K562 (cell line): ENCODE measurements around the gene PARD3B. TPM values are rescaled to one million over a fixed set of nuclear protein-coding genes. Genes with fewer than 3 reads are reported as not detected.

ENCODE experiments used
- ATAC-seq: fragments of 200-7000 bp; cut with Tn5 transposase; 3 replicates; pipeline ENCODE4 v1.9.1; 2020; ENCODE audit warnings: moderate library complexity
- BruUV-seq: library from RNA; stranded (reverse); fragments of 400-500 nt; replicated peaks from 2 replicates; lab custom pipeline; 2021; lab: Mats Ljungman, UMichigan
- CTCF ChIA-PET: fragments of 300-600 bp; formaldehyde crosslinking; extraction: SDS; loops from one replicate; lab custom pipeline; 2021; ENCODE audit warnings: low intra/inter-chr PET ratio; lab: Yijun Ruan, JAX
- POLR2A ChIA-PET: fragments of 300-600, 350-650 bp; sonication (Branson Sonifier 250); formaldehyde crosslinking; extraction: SDS; loops from one replicate; lab custom pipeline; 2021; ENCODE audit warnings: antibody characterized with exemption, inconsistent platforms; lab: Yijun Ruan, JAX
- DNase-seq, 4 experiments: peaks; one replicate each; pipeline versions ENCODE4 v3.0.0 to v3.0.0-alpha.2; 2011 to 2018; ENCODE audit warnings: low spot score in 3 of 4, mixed read lengths in 3 of 4; ENCODE audit errors: extremely low read depth in 1 of 4
- FAIRE-seq: peaks from 2 replicates; lab custom pipeline; 2011; peaks lifted over from hg19 to GRCh38; lab: Jason Lieb, UNC
- H2AFZ ChIP-seq: 2 replicates; pipeline ENCODE4 v1.6.0; 2011; ENCODE audit warnings: low read depth, low read length, control low read depth, inconsistent platforms
- H3K27ac ChIP-seq: fragments of 200-600 bp; 3 replicates; pipeline ENCODE4 v1.8.0; 2011; ENCODE audit warnings: low read depth, mild to moderate bottlenecking, control low read depth, inconsistent platforms, low read length, moderate library complexity, mixed read lengths; ENCODE audit errors: extremely low read depth
- H3K27me3 ChIP-seq, 2 experiments: fragments of 300-600 bp in 1 of 2; 2 replicates in 1 of 2; 3 replicates in 1 of 2; pipeline versions ENCODE4 v1.6.0 to v1.8.0; 2011; ENCODE audit warnings: inconsistent platforms in 2 of 2, low read length in 2 of 2, mild to moderate bottlenecking in 1 of 2, mixed read lengths in 1 of 2, moderate library complexity in 1 of 2; ENCODE audit not compliant: control insufficient read depth in 2 of 2, insufficient read depth in 2 of 2
- H3K36me3 ChIP-seq: fragments of 300-600 bp; 3 replicates; pipeline ENCODE4 v1.8.0; 2011; ENCODE audit warnings: mild to moderate bottlenecking, low read length, inconsistent platforms; ENCODE audit not compliant: control insufficient read depth, insufficient read depth
- H3K4me1 ChIP-seq, 2 experiments: fragments of 200-600 bp in 1 of 2; replicated peaks in 1 of 2; 2 replicates in 1 of 2; 3 replicates in 1 of 2; pipeline versions ENCODE4 v1.5.1 to v1.8.0; 2011; ENCODE audit warnings: inconsistent platforms in 2 of 2, low read length in 2 of 2, mild to moderate bottlenecking in 1 of 2, mixed read lengths in 1 of 2, moderate library complexity in 1 of 2; ENCODE audit not compliant: control insufficient read depth in 2 of 2, insufficient read depth in 2 of 2
- H3K4me2 ChIP-seq: 2 replicates; pipeline ENCODE4 v1.6.1; 2011; ENCODE audit warnings: low read length, control low read depth, inconsistent platforms, mixed read lengths; ENCODE audit not compliant: insufficient read depth
- H3K4me3 ChIP-seq: fragments of 200-600 bp; sonication (generic), shearing (Covaris generic); 2 replicates; pipeline ENCODE4 v1.5.1; 2016; ENCODE audit warnings: control low read depth, inconsistent platforms
- H3K79me2 ChIP-seq: fragments of 200-600 bp; 3 replicates; pipeline ENCODE4 v1.8.0; 2011; ENCODE audit warnings: low read length, inconsistent platforms; ENCODE audit not compliant: control insufficient read depth, insufficient read depth
- H3K9ac ChIP-seq, 2 experiments: 2 replicates each; pipeline versions ENCODE4 v1.6.0 to v1.6.1; 2011; ENCODE audit warnings: low read depth in 2 of 2, low read length in 2 of 2, control low read depth in 1 of 2, inconsistent platforms in 1 of 2, mild to moderate bottlenecking in 1 of 2, mixed read lengths in 1 of 2; ENCODE audit not compliant: insufficient read depth in 1 of 2
- H3K9me1 ChIP-seq: one replicate; pipeline ENCODE4 v1.6.0; 2011; ENCODE audit warnings: inconsistent platforms, mild to moderate bottlenecking, low read length, moderate library complexity; ENCODE audit not compliant: control insufficient read depth, insufficient read depth
- H3K9me3 ChIP-seq: replicated peaks from 2 replicates; pipeline ENCODE4 v1.5.1; 2011; ENCODE audit warnings: low read depth, low read length, inconsistent platforms; ENCODE audit not compliant: control insufficient read depth, insufficient read depth
- H4K20me1 ChIP-seq: replicated peaks from 2 replicates; pipeline ENCODE4 v1.6.1; 2011; ENCODE audit warnings: low read length, inconsistent platforms, mixed read lengths; ENCODE audit not compliant: control insufficient read depth, insufficient read depth
- ASH1L ChIP-seq: fragments of 450-650 bp; IDR thresholded peaks from 2 replicates; pipeline ENCODE4 v1.6.1; 2018; ENCODE audit warnings: borderline replicate concordance, mild to moderate bottlenecking, low read depth; ENCODE audit not compliant: partially characterized antibody
- ATF4 ChIP-seq: fragments of 450-650 bp; formaldehyde crosslinking; IDR thresholded peaks from 2 replicates; pipeline ENCODE4 v1.4.0; 2022; ENCODE audit warnings: mild to moderate bottlenecking, moderate library complexity
- BCOR ChIP-seq: fragments of 450-650 bp; IDR thresholded peaks from 2 replicates; pipeline ENCODE4 v1.6.1; 2016
- C11orf30 ChIP-seq: fragments of 450-650 bp; IDR thresholded peaks from 2 replicates; pipeline ENCODE4 v1.6.1; 2016; ENCODE audit warnings: low read depth, mild to moderate bottlenecking
- FUS ChIP-seq: fragments of 200-400 bp; formaldehyde crosslinking; optimal IDR thresholded peaks from 2 replicates; pipeline ENCODE3; 2017; ENCODE audit warnings: low read depth, low read length
- NBN ChIP-seq: fragments of 450-650 bp; IDR thresholded peaks from 2 replicates; pipeline ENCODE4 v1.6.1; 2016; ENCODE audit warnings: low read depth, mild to moderate bottlenecking
- NCOR1 ChIP-seq: fragments of 450-650 bp; IDR thresholded peaks from 2 replicates; pipeline ENCODE4 v1.6.1; 2016; ENCODE audit warnings: mild to moderate bottlenecking, moderate library complexity
- PHF8 ChIP-seq: fragments of 200-600 bp; sonication (generic); IDR thresholded peaks from 2 replicates; pipeline ENCODE4 v1.6.1; 2012; ENCODE audit warnings: mixed run types, mild to moderate bottlenecking, inconsistent platforms, low read length, moderate library complexity, borderline replicate concordance
- TAF15 ChIP-seq: fragments of 200-400 bp; formaldehyde crosslinking; IDR thresholded peaks from 2 replicates; pipeline ENCODE4 v1.6.1; 2017; ENCODE audit warnings: mild to moderate bottlenecking, low read depth, low read length, moderate library complexity
- TCF3 ChIP-seq: sonication (generic); formaldehyde crosslinking; IDR thresholded peaks from 2 replicates; pipeline ENCODE4 v1.4.0; 2020; ENCODE audit warnings: mild to moderate bottlenecking, missing genetic modification reagents
- ZBTB8A ChIP-seq: fragments of 450-650 bp; IDR thresholded peaks from 2 replicates; pipeline ENCODE4 v1.6.1; 2018; ENCODE audit warnings: mild to moderate bottlenecking, moderate library complexity; ENCODE audit not compliant: partially characterized antibody
- ZNF239 ChIP-seq: fragments of 250-450 bp; sonication (Bioruptor Pico); IDR thresholded peaks from 2 replicates; pipeline ENCODE4 v1.4.0; 2020; ENCODE audit warnings: mild to moderate bottlenecking
- ZNF316 ChIP-seq: fragments of 450-650 bp; IDR thresholded peaks from 2 replicates; pipeline ENCODE4 v1.6.1; 2016
- ZNF655 ChIP-seq: fragments of 250-450 bp; sonication (Bioruptor Pico); IDR thresholded peaks from 2 replicates; pipeline ENCODE4 v1.5.0; 2021
- WGBS: fragments of 100-300 bp; shearing (Covaris generic); methylation state at CpG from one replicate; pipeline ENCODE4 v1.1.6; 2016; ENCODE audit warnings: low coverage, mixed read lengths; ENCODE audit not compliant: insufficient coverage; ENCODE audit errors: missing lambda C conversion rate; 5-methylcytosine and 5-hydroxymethylcytosine counted together
- in situ Hi-C: fragments of 300-500 bp; cut with MboI; formaldehyde crosslinking; loops from 4 replicates; pipeline ENCODE4 v1.15.0; 2018; ENCODE audit warnings: inconsistent platforms, mixed read lengths
- intact Hi-C: fragments of 100-400 bp; cut with micrococcal nuclease; formaldehyde crosslinking; loops from 2 replicates; pipeline ENCODE4 v1.14.2; 2022
- polyA plus RNA-seq, 8 experiments: library from polyadenylated mRNA; depleted of rRNA in 4 of 8; stranded (reverse) in 5 of 8; unstranded in 3 of 8; fragments of >200 nt; fragmentation: Nextera tagmentation in 2 of 8; fragmentation: Illumina TruSeq in 1 of 8; extraction: Ambion mirVana in 2 of 8; extraction: Trizol in 1 of 8; gene quantifications; 2 replicates each; pipeline versions ENCODE4 v1.2.1 to v1.2.3, GENCODE V29; 2011 to 2014; ENCODE audit warnings: inconsistent platforms in 1 of 8, missing spikeins in 1 of 8
- total RNA-seq, 7 experiments: library from RNA; depleted of rRNA in 6 of 7; stranded (reverse); fragments of >200 nt in 6 of 7; fragmentation: Illumina TruSeq in 2 of 7; extraction: Trizol in 2 of 7; gene quantifications; 2 replicates each; pipeline versions ENCODE4 v1.2.1 to v1.2.3, GENCODE V29; 2011 to 2021; ENCODE audit warnings: low replicate concordance in 1 of 7

Gene PARD3B
- total and polyA plus RNA-seq, 9 of the 15 experiments (the other 6 are each of a cell fraction or from before 2014, with no cell fraction given): 0.15 to 3.0 (median 1.1) TPM

- no peak overlapping the region for H2AFZ ChIP-seq
- FAIRE-seq (no peak), DNase-seq (no peak)
- no peaks in the 10 kb centered on the region for H3K4me1 ChIP-seq
- BruUV-seq: no TSS peak
- no peaks in the 10 kb centered on the region for H3K9me1 ChIP-seq
- H3K27me3 ChIP-seq: no peaks in the 10 kb centered on the region
- no peaks in the 10 kb centered on the region for H3K79me2 ChIP-seq
- CTCF ChIA-PET: no interaction called here
- no peaks in the 10 kb centered on the region for H3K9me3 ChIP-seq
- no peak overlapping the region for H3K4me2 ChIP-seq
- in situ Hi-C loops (no loop called here), intact Hi-C loops (no loop called here)
- no peaks in the 10 kb centered on the region for H4K20me1 ChIP-seq
- no peak overlapping the region for H3K27ac ChIP-seq
- H3K9ac ChIP-seq: no peak overlapping the region
- TF ChIP-seq FUS (no peak), PHF8 (no peak)
- TF ChIP-seq, all 486 proteins: peak for 0
- Histone ChIP-seq H3K4me3 (no peak overlapping the region), H3K36me3 (no peaks in the 10 kb centered on the region)
- WGBS: 56% methylated on average over 6 of the region's 6 CpGs
- POLR2A ChIA-PET: interaction anchor here (0.7 kb wide), 1 partner anchor 906 kb away, joined by 3 read pairs; no protein-coding TSS in a partner anchor
- no peak for ATAC-seq
Observed at GRCh38 chr2:205078762-205079161, 533.5 kb downstream of the PARD3B start.

- no peak for ATAC-seq
- Histone ChIP-seq H3K9ac (no peak overlapping the region), H3K9me1 (no peaks in the 10 kb centered on the region), H3K9me3 (no peaks in the 10 kb centered on the region), H3K79me2 (no peaks in the 10 kb centered on the region), H3K27ac (no peak overlapping the region), H4K20me1 (no peaks in the 10 kb centered on the region), H2AFZ (no peak overlapping the region), H3K36me3 (no peaks in the 10 kb centered on the region), H3K4me1 (no peaks in the 10 kb centered on the region), H3K4me3 (no peak overlapping the region), H3K4me2 (no peak overlapping the region), H3K27me3 (no peaks in the 10 kb centered on the region)
- intact Hi-C loops (no loop called here), in situ Hi-C loops (no loop called here)
- TF ChIP-seq BCOR (no peak), C11orf30 (no peak), ZBTB8A (no peak), TCF3 (no peak), ATF4 (CRISPR knock-in tag) (no peak), ZNF239 (CRISPR knock-in tag) (no peak), TAF15 (no peak), NCOR1 (no peak), NBN (no peak), ASH1L (no peak), ZNF655 (CRISPR knock-in tag) (no peak), ZNF316 (no peak)
- FAIRE-seq: no peak
- DNase-seq: no peak
- POLR2A ChIA-PET: no interaction called here
- CTCF ChIA-PET: no interaction called here
- 4% methylated on average over 3 of the region's 3 CpGs for WGBS
- BruUV-seq: no TSS peak
Observed at GRCh38 chr2:205079173-205079572, 533.9 kb downstream of the PARD3B start.
